Hematopoietic multipotent progenitor cell treated with erythropoietin and hydrocortisone succinate and interleukin-3 and kit ligand, for 15 days (in vitro differentiated cells): ENCODE data around the gene TAP1.

Experiments
- DNase-seq: peaks from one replicate; pipeline ENCODE4 v3.0.0-alpha.2; 2015; ENCODE audit warnings: low spot score

The TAP1 gene

GRCh38 chr6:32860674-32861073, 7.2 kb upstream of the TAP1 start:
- DNase-seq = no peak

GRCh38 chr6:32858194-32858593, 4.7 kb upstream of the TAP1 start:
- DNase-seq = no peak

DNA sequence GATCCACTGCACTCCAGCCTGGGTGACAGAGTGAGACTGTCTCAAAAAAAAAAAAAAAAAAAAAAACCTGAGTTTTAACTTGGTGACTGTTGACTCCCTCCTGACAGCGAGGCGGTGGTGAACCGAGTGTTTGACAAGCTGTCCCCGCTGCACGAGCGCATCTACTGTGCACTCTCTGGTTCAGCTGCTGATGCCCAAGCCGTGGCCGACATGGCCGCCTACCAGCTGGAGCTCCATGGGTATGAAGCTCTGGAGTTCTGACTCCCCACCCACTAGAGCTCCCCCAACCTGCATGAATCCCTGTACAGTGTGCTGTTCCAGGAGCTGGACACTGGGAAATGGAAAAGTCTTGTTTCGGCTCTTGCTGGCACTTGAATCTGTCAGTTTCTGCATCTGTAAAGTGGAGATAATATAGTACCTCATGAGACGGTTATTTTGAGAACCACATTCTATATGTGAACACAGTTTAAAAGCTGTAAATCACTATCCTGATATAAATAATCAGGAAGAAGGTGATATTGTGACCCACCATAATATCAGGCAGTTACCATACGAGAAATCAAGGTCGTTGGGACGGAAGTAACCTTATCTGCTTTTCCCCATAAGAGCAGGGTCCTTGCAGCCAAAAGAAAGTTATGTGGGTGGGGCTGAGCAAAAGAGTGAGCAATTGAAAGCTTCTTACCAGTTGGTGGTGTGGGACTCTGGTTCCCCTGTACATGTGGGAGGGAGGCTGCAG, 3.8 kb upstream of the TAP1 start:
- no peak for DNase-seq

- DNase-seq = no peak
These were observed 2.1 kb upstream of the TAP1 start for GRCh38 chr6:32855467-32856174.

DNA sequence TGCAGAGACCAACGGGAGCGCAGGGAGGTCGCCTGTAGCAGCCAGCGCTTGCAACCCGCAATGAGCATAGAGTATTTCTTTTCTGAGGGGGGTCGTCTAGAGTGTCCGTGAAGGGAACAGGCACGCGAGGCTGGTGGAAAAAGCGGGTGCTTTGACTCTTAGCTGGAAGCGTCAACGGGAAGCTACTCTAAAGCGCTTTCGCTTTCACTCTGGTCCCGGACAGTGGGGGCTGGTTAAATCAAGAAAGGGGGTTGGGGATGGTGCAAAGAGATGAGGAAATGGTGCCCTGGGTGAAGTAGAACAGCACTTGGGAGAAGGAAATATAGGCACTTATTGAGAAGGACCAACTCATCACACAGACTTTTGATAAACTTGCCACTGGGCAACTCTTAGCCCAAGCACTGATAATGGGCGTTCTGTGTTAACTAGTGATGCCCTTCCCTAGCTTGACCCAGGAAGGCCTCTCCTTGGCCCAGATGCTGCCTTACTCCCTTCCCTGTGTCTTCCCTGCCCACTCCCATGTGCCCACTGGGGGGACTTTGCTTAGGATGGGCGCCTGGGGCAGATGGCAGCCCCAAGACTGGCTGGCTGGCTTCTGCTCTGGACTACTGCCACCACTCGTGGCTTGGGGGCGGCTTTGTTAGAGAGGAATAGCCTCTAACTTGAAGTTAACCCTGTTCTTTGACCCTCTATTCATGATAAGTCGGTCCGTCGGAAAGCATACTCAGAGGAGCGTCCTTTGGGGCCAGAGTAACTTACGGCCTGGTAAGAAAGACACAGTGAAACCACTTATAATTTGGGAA, 1.1 kb upstream of the TAP1 start:
- DNase-seq = peak; percentile 29

DNA sequence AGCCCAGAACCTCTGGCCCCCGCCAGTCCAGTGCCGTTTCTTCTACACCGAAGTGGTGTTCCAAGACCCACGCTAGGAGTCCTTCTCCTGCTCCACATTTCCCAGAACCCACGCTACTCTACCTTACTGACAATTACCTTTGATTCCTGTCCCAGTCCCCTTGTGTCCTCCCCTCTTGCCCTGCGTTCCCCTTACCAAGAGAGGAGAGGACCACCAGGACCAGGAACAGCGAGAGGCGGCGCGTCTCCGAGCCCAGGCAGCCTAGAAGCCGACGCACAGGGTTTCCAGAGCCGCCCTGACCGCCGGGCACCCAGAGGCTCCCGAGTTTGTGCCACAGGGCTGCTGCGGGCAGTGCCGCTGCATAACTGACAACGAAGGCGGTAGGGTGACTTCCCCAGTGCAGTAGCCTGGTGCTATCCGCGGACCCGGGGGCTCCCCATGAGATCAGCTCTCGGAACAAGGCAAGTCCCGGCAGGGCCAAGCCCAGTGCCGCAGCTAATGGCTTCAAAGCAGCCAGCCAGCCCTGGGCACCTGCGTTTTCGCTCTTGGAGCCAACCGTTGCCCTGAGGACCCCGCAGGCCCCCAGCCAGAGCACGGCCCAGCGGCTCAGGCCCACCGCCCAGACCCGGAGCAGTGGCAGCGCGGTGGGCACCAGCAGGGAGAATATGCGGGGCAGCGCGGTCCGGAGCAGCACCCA, 512 bp downstream of the TAP1 start:
- peak; percentile 37 for DNase-seq

- DNase-seq = no peak
These were observed 1.3 kb downstream of the TAP1 start for GRCh38 chr6:32852018-32852843.

GRCh38 chr6:32851025-32851424, 2.5 kb downstream of the TAP1 start:
- no peak for DNase-seq

DNA sequence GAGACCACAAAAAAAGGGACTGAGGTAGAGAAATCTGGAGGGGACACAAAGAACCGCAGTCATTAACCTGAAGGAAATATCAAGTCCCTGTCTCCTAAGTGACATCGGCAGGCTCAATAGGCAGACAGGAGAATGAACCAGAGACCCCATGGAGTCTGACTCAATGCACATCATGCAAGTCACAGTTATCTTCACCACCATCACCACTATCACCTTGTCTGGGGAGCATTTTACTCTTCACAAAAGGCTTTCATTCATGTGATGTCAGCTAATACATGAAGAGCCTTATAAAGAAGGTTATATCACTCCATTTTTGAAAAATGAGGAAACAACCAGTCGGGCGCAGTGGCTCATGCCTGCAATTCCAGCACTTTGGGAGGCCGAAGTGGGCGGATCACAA, 4.4 kb downstream of the TAP1 start:
- DNase-seq = no peak

GRCh38 chr6:32847795-32848194, 5.7 kb downstream of the TAP1 start:
- no peak for DNase-seq

DNA sequence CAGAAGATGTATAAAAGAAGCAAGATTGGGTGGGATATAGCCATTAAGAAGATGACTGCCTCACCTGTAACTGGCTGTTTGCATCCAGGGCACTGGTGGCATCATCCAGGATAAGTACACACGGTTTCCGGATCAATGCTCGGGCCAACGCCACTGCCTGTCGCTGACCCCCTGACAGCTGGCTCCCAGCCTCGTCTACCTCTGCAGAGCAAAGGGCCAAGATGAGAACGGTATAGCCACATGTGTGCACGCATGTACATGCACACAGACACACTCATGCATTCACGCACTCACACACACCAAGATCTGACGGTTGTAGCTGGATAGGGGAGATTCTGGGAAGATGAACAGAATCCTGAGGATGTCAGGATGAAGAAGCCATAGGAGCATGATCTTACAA, 6.5 kb downstream of the TAP1 start:
- no peak for DNase-seq

DNA sequence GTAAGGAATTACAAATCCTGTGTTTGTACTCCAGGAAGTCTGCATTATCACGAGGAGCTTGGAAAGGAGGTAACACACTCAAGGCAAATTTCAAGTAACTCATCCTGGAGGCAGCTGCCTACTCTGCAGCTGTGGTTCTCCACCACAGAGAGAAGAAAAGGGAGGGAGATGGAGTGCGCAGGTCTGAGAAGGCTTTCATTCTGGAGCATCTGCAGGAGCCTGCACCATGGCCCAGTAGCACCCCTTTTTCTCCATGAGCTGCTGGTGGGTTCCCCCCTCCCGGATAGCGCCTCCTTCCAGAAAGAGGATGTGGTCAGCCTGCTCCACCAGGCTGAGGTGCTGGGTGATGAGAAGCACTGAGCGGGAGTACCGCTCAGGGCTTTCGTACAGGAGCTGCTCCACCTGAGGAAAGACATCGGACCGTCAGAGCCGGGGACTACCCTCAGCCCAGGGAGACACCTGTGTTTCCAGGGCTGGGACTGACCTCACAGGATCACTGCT, 8.1 kb downstream of the TAP1 start:
- no peak for DNase-seq

- no peak for DNase-seq
These were observed 8.6 kb downstream of the TAP1 start for GRCh38 chr6:32844839-32845383.

GRCh38 chr6:32843979-32844838, 9.3 kb downstream of the TAP1 start, which contains the start of gene PSMB8:
Gene PSMB8 (minus strand): TSS chr6:32844047. CDS start chr6:32843996, 51 bp downstream.
- DNase-seq = peak; percentile 98

DNA sequence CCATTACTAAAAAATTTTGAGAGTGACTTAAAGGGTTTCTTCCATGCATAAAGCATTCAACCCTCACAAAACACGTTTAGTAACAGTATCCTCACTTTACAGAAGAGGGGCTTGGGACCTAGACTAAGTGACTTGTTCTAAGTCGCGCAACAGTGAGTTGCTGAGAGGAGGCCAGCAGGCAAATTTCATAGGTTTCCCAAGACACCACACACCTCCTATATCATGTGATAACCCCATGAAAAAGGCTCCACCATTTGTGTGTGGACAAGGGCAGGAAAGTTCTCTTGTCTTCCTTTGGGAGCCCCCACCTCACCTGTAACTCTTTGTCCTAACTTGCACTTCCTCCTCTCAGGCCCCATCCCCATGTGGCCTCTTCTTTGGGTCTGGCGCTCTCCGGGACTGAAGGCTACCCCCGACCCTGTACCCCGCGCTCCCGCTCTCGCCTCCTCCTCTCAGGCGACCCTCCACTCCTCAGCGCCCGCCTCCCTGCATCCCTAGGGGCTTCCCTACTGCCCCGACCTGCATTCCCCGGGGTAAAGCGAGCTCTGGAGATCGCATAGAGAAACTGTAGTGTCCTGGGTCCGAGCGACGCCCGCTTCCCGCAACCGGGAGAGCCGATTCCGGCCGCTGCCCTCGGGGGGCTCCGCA, 10.0 kb downstream of the TAP1 start:
- DNase-seq = no peak

DNA sequence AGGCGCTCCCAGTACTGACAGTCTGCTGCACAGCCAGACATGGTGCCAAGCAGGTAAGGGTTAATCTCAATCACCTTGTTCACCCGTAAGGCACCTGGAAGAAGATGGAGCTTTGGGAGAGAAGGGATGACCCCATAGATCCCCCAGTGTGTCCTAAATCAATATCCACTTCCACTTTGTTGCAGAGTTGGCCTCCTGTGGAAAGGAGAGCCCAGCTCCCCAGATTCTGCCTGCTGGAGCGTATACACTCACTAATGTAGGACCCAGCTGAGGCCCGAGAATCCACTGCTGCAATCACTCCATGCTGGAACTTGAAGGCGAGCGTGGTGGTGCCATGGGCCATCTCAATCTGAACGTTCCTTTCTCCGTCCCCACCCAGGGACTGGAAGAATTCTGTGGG, 10.8 kb downstream of the TAP1 start:
- DNase-seq = no peak

DNA sequence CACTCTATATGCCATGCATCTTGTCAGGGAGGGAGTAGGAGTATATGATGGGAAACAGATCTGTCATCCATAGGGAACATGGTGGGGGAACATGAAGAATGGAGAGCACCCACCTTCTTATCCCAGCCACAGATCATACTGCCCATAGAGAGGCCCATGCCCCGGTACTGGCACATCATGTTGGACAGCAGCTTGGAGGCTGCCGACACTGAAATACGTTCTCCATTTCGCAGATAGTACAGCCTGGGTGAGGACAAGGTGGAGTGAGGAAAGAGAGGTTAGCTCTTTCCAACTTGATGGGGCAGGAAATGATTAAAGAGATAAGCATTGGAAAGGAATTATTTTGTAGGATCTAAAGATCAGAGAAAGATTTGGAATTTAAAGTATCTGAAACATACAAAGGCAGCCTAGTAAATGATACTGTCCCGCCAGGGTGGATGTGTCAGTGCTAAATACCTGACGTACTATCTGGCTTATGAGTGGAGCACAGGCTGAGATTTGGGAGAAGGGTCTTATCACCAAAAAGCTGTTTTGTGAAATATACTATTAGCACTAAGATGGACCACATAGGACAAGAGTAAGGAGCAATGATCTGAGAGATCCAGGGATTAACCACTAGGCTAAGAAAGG, 11.4 kb downstream of the TAP1 start:
- no peak for DNase-seq

DNA sequence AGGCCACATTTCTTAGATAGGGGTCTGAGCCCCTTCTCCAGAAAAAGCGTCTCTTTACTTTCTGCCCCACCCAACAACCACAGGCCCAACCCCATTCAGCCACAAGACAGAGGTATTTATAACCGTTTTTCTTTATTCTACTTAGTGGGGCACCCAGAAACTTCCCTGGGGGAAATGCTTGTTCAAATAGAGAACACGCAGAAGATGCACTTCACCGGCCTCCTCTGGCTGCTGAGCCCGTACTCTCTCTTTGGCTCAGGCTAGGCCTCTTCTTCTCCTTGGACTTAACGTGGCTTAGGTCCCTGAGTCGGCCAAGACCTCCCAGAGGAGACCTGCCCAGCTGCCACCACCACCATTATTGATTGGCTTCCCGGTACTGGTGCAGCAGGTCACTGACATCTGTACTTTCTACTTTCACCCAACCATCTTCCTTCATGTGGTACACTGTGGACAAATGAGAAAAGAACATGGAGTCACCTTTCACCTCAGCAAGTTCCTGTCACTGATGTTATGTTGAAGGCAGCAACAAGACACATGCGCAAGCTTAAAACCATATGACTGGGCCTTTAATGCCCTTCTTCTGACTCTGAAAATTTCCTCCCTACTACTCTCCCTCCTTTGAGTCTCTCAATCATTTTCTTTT, 12.8 kb downstream of the TAP1 start:
- DNase-seq = no peak
